Neural progenitor cell (in vitro differentiated cells): ENCODE measurements around the gene GALNT17. TPM values are rescaled to one million over a fixed set of nuclear protein-coding genes. Genes with fewer than 3 reads are reported as not detected.

Experiments
- DNase-seq: peaks from one replicate; pipeline ENCODE4 v3.0.0-alpha.2; 2016; ENCODE audit warnings: low spot score
- H2AFZ ChIP-seq: fragments of 200-600 bp; sonication (generic); replicated peaks from 2 replicates; pipeline ENCODE4 v1.6.1; 2016; ENCODE audit warnings: antibody characterized with exemption
- H3F3A ChIP-seq: fragments of 200-600 bp; sonication (generic); 2 replicates; pipeline ENCODE4 v1.6.1; 2016; ENCODE audit warnings: antibody characterized with exemption, low read depth
- H3K27ac ChIP-seq: fragments of 200-600 bp; sonication (generic); 2 replicates; pipeline ENCODE4 v1.5.1; 2016; ENCODE audit warnings: mild to moderate bottlenecking
- H3K27me3 ChIP-seq: fragments of 200-600 bp; sonication (generic); 2 replicates; pipeline ENCODE4 v1.6.1; 2016; ENCODE audit warnings: mild to moderate bottlenecking, moderate library complexity
- H3K36me3 ChIP-seq: fragments of 200-600 bp; sonication (generic); 2 replicates; pipeline ENCODE4 v1.5.1; 2016
- H3K4me1 ChIP-seq: fragments of 200-600 bp; sonication (generic); 2 replicates; pipeline ENCODE4 v1.6.1; 2016; ENCODE audit warnings: mixed run types
- H3K4me2 ChIP-seq: fragments of 200-600 bp; sonication (generic); 2 replicates; pipeline ENCODE4 v1.6.1; 2016
- H3K4me3 ChIP-seq: fragments of 200-600 bp; sonication (generic); 2 replicates; pipeline ENCODE4 v1.5.1; 2016
- H3K79me2 ChIP-seq: fragments of 200-600 bp; sonication (generic); 2 replicates; pipeline ENCODE4 v1.6.1; 2016; ENCODE audit warnings: low read depth
- H3K9ac ChIP-seq: fragments of 200-600 bp; sonication (generic); 2 replicates; pipeline ENCODE4 v1.6.1; 2016
- H3K9me3 ChIP-seq: fragments of 200-600 bp; sonication (generic); 2 replicates; pipeline ENCODE4 v1.5.1; 2016; ENCODE audit warnings: low read depth
- H4K20me1 ChIP-seq: fragments of 200-600 bp; sonication (generic); 2 replicates; pipeline ENCODE4 v1.6.1; 2016; ENCODE audit warnings: low read depth
- H3K27ac Mint-ChIP-seq: 3 replicates; pipeline ENCODE4 v1.8.0; 2021; ENCODE audit warnings: mixed read lengths
- H3K27me3 Mint-ChIP-seq: 2 replicates; pipeline ENCODE4 v1.8.0; 2022; ENCODE audit warnings: low read depth, mild to moderate bottlenecking, inconsistent platforms, moderate library complexity, mixed read lengths; ENCODE audit not compliant: insufficient read depth
- H3K36me3 Mint-ChIP-seq: 3 replicates; pipeline ENCODE4 v1.8.0; 2021; ENCODE audit warnings: mixed read lengths
- H3K4me1 Mint-ChIP-seq: 3 replicates; pipeline ENCODE4 v1.8.0; 2021; ENCODE audit warnings: mixed read lengths
- H3K4me3 Mint-ChIP-seq: 3 replicates; pipeline ENCODE4 v1.8.0; 2021; ENCODE audit warnings: mild to moderate bottlenecking, moderate library complexity, mixed read lengths
- H3K9me3 Mint-ChIP-seq: 3 replicates; pipeline ENCODE4 v1.8.0; 2020; ENCODE audit warnings: mixed read lengths
- CTCF ChIP-seq: fragments of 200-600 bp; sonication (generic); IDR thresholded peaks from 2 replicates; pipeline ENCODE4 v1.5.1; 2017; ENCODE audit warnings: antibody characterized with exemption, mild to moderate bottlenecking
- EZH2 ChIP-seq: fragments of 200-600 bp; sonication (generic); IDR thresholded peaks from 2 replicates; pipeline ENCODE4 v1.6.1; 2017; ENCODE audit warnings: antibody characterized with exemption, mild to moderate bottlenecking, moderate library complexity
- EZH2phosphoT487 ChIP-seq: fragments of 200-600 bp; sonication (generic); IDR thresholded peaks from 2 replicates; pipeline ENCODE4 v1.6.1; 2017; ENCODE audit warnings: antibody characterized with exemption
- total RNA-seq: library from RNA; depleted of rRNA; stranded (reverse); fragments of >200 nt; gene quantifications from 2 replicates; pipeline ENCODE4 v1.2.3, GENCODE V29; 2015; ENCODE audit warnings: low replicate concordance

Gene GALNT17
- total RNA-seq, 1 donor from 2014 or later = 17.1 TPM

GRCh38 chr7:71301167-71301566, 169.2 kb downstream of the GALNT17 start:
- no peak overlapping the region for H3K27ac ChIP-seq
- H3K27me3 Mint-ChIP-seq = peaks cover 6% of the 10 kb centered on the region
- peaks cover 2% of the 10 kb centered on the region for H3F3A ChIP-seq
- H3K79me2 ChIP-seq = peaks cover 31% of the 10 kb centered on the region
- H4K20me1 ChIP-seq = no peaks in the 10 kb centered on the region
- no peak overlapping the region for H2AFZ ChIP-seq
- no peak overlapping the region for H3K4me3 Mint-ChIP-seq
- H3K36me3 Mint-ChIP-seq = no peaks in the 10 kb centered on the region
- H3K36me3 ChIP-seq = no peaks in the 10 kb centered on the region
- H3K4me2 ChIP-seq = no peak overlapping the region
- no peaks in the 10 kb centered on the region for H3K9me3 ChIP-seq
- no peaks in the 10 kb centered on the region for H3K9me3 Mint-ChIP-seq
- no peak overlapping the region for H3K9ac ChIP-seq
- no peak overlapping the region for H3K27ac Mint-ChIP-seq
- no peak overlapping the region for H3K4me3 ChIP-seq
- H3K4me1 ChIP-seq = peaks cover 14% of the 10 kb centered on the region
- H3K4me1 Mint-ChIP-seq = peaks cover 27% of the 10 kb centered on the region
- no peak for TF ChIP-seq CTCF
- no peak for TF ChIP-seq EZH2phosphoT487
- TF ChIP-seq EZH2 = no peak
- DNase-seq = no peak
- H3K27me3 ChIP-seq = no peaks in the 10 kb centered on the region

GRCh38 chr7:71303566-71303965, 171.6 kb downstream of the GALNT17 start:
- Mint-ChIP-seq H3K36me3 (no peaks in the 10 kb centered on the region), H3K9me3 (peaks cover 3% of the 10 kb centered on the region), H3K4me3 (no peak overlapping the region), H3K27ac (no peak overlapping the region), H3K27me3 (peaks cover 12% of the 10 kb centered on the region), H3K4me1 (peaks cover 43% of the 10 kb centered on the region)
- no peaks in the 10 kb centered on the region for H4K20me1 ChIP-seq
- H3K36me3 ChIP-seq = no peaks in the 10 kb centered on the region
- no peak overlapping the region for H3K9ac ChIP-seq
- H3K27me3 ChIP-seq = no peaks in the 10 kb centered on the region
- no peak overlapping the region for H3K27ac ChIP-seq
- peaks cover 9% of the 10 kb centered on the region for H3F3A ChIP-seq
- H2AFZ ChIP-seq = no peak overlapping the region
- TF ChIP-seq CTCF = no peak
- TF ChIP-seq EZH2 = no peak
- TF ChIP-seq EZH2phosphoT487 = no peak
- peaks cover 31% of the 10 kb centered on the region for H3K79me2 ChIP-seq
- peaks cover 27% of the 10 kb centered on the region for H3K4me1 ChIP-seq
- no peak overlapping the region for H3K4me3 ChIP-seq
- peak overlapping the region; percentile 9 for H3K4me2 ChIP-seq
- H3K9me3 ChIP-seq = no peaks in the 10 kb centered on the region
- DNase-seq = no peak

GRCh38 chr7:71308096-71308495, 176.2 kb downstream of the GALNT17 start:
- Mint-ChIP-seq H3K36me3 (no peaks in the 10 kb centered on the region), H3K4me3 (peak overlapping the region; percentile 69), H3K4me1 (peaks cover 44% of the 10 kb centered on the region), H3K27me3 (peaks cover 6% of the 10 kb centered on the region), H3K27ac (peak overlapping the region; percentile 97), H3K9me3 (peaks cover 9% of the 10 kb centered on the region)
- H3K9me3 ChIP-seq = no peaks in the 10 kb centered on the region
- no peak overlapping the region for H3K4me2 ChIP-seq
- no peak overlapping the region for H3K4me3 ChIP-seq
- no peaks in the 10 kb centered on the region for H3K36me3 ChIP-seq
- H3K27ac ChIP-seq = peak overlapping the region; percentile 23
- TF ChIP-seq CTCF (no peak), EZH2 (no peak), EZH2phosphoT487 (no peak)
- H3K79me2 ChIP-seq = peaks cover 38% of the 10 kb centered on the region
- no peak overlapping the region for H2AFZ ChIP-seq
- no peak overlapping the region for H3K9ac ChIP-seq
- H3K27me3 ChIP-seq = no peaks in the 10 kb centered on the region
- H4K20me1 ChIP-seq = no peaks in the 10 kb centered on the region
- peak; percentile 39 for DNase-seq
- H3K4me1 ChIP-seq = peaks cover 34% of the 10 kb centered on the region
- peaks cover 13% of the 10 kb centered on the region for H3F3A ChIP-seq
